HepG2 (cell line): ENCODE data around the gene ARHGAP4. TPM values are rescaled to one million over a fixed set of nuclear protein-coding genes. Genes with fewer than 3 reads are reported as not detected.

Experiments
- AKAP8 ChIP-seq: sonication (generic); formaldehyde crosslinking; IDR thresholded peaks from 2 replicates; pipeline ENCODE4 v1.5.1; 2020; ENCODE audit warnings: mild to moderate bottlenecking, missing genetic modification reagents
- CCAR2 ChIP-seq: fragments of 200-400 bp; formaldehyde crosslinking; optimal IDR thresholded peaks from 2 replicates; pipeline ENCODE3; 2018; ENCODE audit warnings: low read depth, mild to moderate bottlenecking, low read length, moderate library complexity
- CEBPG ChIP-seq: IDR thresholded peaks from 2 replicates; pipeline ENCODE4 v1.6.1; 2016
- CTCF ChIP-seq: sonication (generic); formaldehyde crosslinking; IDR thresholded peaks from 2 replicates; pipeline ENCODE4 v1.5.0; 2020; ENCODE audit warnings: mild to moderate bottlenecking, missing genetic modification reagents, moderate library complexity
- ETV5 ChIP-seq: IDR thresholded peaks from 2 replicates; pipeline ENCODE4 v1.6.1; 2018; ENCODE audit warnings: missing biosample characterization, missing genetic modification reagents, inconsistent platforms, borderline replicate concordance
- HOXA3 ChIP-seq: sonication (generic); formaldehyde crosslinking; IDR thresholded peaks from 2 replicates; pipeline ENCODE4 v1.5.0; 2020; ENCODE audit warnings: missing genetic modification reagents
- IKZF5 ChIP-seq: IDR thresholded peaks from 2 replicates; pipeline ENCODE4 v1.6.1; 2018; ENCODE audit warnings: missing genetic modification reagents, mild to moderate bottlenecking, missing compliant biosample characterization
- PBX3 ChIP-seq: sonication (generic); formaldehyde crosslinking; IDR thresholded peaks from 2 replicates; pipeline ENCODE4 v1.8.1; 2023; ENCODE audit warnings: missing genetic modification reagents, inconsistent platforms, borderline replicate concordance
- SAP130 ChIP-seq: IDR thresholded peaks from 2 replicates; pipeline ENCODE4 v1.6.1; 2016; ENCODE audit warnings: low read depth
- ZBTB44 ChIP-seq: sonication (generic); formaldehyde crosslinking; IDR thresholded peaks from 2 replicates; pipeline ENCODE4 v1.4.0; 2020; ENCODE audit warnings: missing genetic modification reagents
- ZFAT ChIP-seq: sonication (generic); formaldehyde crosslinking; conservative IDR thresholded peaks from 2 replicates; pipeline ENCODE4 v1.8.1; 2023; ENCODE audit warnings: missing genetic modification reagents, inconsistent platforms
- ZNF12 ChIP-seq: sonication (generic); formaldehyde crosslinking; IDR thresholded peaks from 2 replicates; pipeline ENCODE4 v1.5.0; 2020; ENCODE audit warnings: missing genetic modification reagents
- polyA plus RNA-seq, 8 experiments: library from polyadenylated mRNA; depleted of rRNA in 3 of 8; stranded (reverse) in 7 of 8; unstranded in 1 of 8; fragments of >200 nt; fragmentation: Illumina TruSeq in 4 of 8; extraction: Trizol in 4 of 8; gene quantifications; 2 replicates each; pipeline versions ENCODE4 v1.2.1 to v1.2.3, GENCODE V29; 2011 to 2016; ENCODE audit warnings: low read depth in 4 of 8, missing spikeins in 1 of 8, mixed read lengths in 1 of 8; ENCODE audit not compliant: insufficient read depth in 1 of 8
- total RNA-seq, 5 experiments: library from RNA; depleted of rRNA; stranded (reverse); fragments of >200 nt; fragmentation: Illumina TruSeq; extraction: Trizol; gene quantifications; 2 replicates each; pipeline ENCODE4 v1.2.3, GENCODE V29; 2016; ENCODE audit warnings: low read depth in 1 of 5

ARHGAP4 gene
- total and polyA plus RNA-seq, 2 of the 13 experiments (the other 11 are each of a cell fraction or from before 2014, with no cell fraction given): 0.57 to 0.64 TPM

- 0 out of 2 replicates have a peak, but pooled peaks have one; percentile 48 for TF ChIP-seq IKZF5 (CRISPR knock-in tag)
- no peak for TF ChIP-seq PBX3 (CRISPR knock-in tag)
- TF ChIP-seq ETV5 (CRISPR knock-in tag): 0 out of 2 replicates have a peak, but pooled peaks have one; percentile 38
- peak; percentile 75 for TF ChIP-seq CTCF
- peak; percentile 22; the same call in 1 of the 2 replicates for TF ChIP-seq HOXA3
- TF ChIP-seq ZBTB44 (CRISPR knock-in tag): no peak
- TF ChIP-seq ZNF12 (CRISPR knock-in tag): no peak
- peak; percentile 23; the same call in 1 of the 2 replicates for TF ChIP-seq SAP130 (CRISPR knock-in tag)
- TF ChIP-seq CEBPG: no peak
- TF ChIP-seq CCAR2: no peak
- TF ChIP-seq AKAP8: no peak
- TF ChIP-seq ZFAT (CRISPR knock-in tag): no peak
- TF ChIP-seq, all 625 proteins: peak for 15
These were observed 1.8 kb downstream of the ARHGAP4 start (continued) for GRCh38 chrX:153924149-153924861.
